HG03378 (cell line): Measurements from ENCODE around the gene TMEM92.
"Not testable (repeated sequence)": the region's sequence is repeated elsewhere in the genome, so short reads cannot be mapped to it uniquely, and the experiment has no call there.

Source experiments
- ATAC-seq: cut with Tn5 transposase; IDR thresholded peaks from one replicate; pipeline ENCODE4 v1.9.1; 2021; ENCODE audit warnings: mild to moderate bottlenecking, moderate library complexity; ENCODE audit not compliant: unreplicated experiment

Gene TMEM92

GRCh38 chr17:50273654-50274040, 619 bp upstream of the TMEM92 start:
- ATAC-seq = no peak

GRCh38 chr17:50274897-50275221, 593 bp downstream of the TMEM92 start:
- no peak for ATAC-seq

GRCh38 chr17:50275279-50275678, 1.0 kb downstream of the TMEM92 start:
- ATAC-seq = no peak

- ATAC-seq = no peak
Measured at GRCh38 chr17:50276588-50277356, 2.5 kb downstream of the TMEM92 start.

GRCh38 chr17:50277357-50277754, 3.1 kb downstream of the TMEM92 start:
- no peak for ATAC-seq

DNA sequence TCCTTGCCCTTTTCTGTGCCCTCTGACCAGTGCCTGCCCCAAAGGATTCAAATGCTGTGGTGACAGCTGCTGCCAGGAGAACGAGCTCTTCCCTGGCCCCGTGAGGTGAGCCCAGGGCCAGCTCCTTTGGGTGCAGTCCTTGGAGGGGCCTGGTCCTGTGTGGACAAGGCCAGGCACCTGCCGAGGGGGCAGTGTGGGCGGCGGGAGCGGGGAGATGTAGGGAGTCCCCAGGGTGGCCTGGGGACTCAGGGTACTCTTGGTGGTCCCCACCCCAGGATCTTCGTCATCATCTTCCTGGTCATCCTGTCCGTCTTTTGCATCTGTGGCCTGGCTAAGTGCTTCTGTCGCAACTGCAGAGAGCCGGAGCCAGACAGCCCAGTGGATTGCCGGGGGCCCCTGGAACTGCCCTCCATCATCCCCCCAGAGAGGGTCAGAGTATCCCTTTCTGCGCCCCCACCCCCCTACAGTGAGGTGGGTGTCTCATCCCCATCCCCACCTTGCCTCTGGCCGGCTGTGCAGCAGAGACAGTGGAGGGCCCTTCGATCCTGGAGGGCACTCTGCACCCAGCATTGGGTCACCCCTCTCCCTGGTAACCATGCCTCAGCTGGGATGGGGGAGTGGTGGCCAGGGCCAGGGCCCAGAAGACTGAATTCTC, 4.4 kb downstream of the TMEM92 start:
- no peak for ATAC-seq

GRCh38 chr17:50279181-50279526, 4.9 kb downstream of the TMEM92 start:
- ATAC-seq = no peak

DNA sequence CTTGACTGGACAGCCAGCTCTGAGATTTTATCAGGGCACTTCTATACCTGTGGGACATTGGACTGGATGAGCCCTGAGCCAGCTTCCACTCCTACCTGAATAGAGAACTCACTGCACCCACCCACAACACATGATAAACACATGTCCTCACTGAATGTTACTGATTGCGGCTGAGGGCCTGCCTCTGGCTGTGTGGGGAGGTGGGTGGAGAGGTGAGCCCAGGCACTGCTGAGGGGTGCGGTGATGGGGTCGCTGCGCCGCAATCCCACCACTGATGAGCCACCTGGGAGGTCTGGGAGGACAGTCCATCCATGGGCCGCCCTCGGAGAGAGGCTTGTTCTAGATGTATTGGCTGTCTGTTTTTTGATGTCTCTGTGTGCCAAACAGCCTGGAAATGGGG, 5.4 kb downstream of the TMEM92 start:
- no peak for ATAC-seq

GRCh38 chr17:50280068-50280467, 5.8 kb downstream of the TMEM92 start:
- no peak for ATAC-seq

- no peak for ATAC-seq
Measured at GRCh38 chr17:50280801-50281441, 6.7 kb downstream of the TMEM92 start.

DNA sequence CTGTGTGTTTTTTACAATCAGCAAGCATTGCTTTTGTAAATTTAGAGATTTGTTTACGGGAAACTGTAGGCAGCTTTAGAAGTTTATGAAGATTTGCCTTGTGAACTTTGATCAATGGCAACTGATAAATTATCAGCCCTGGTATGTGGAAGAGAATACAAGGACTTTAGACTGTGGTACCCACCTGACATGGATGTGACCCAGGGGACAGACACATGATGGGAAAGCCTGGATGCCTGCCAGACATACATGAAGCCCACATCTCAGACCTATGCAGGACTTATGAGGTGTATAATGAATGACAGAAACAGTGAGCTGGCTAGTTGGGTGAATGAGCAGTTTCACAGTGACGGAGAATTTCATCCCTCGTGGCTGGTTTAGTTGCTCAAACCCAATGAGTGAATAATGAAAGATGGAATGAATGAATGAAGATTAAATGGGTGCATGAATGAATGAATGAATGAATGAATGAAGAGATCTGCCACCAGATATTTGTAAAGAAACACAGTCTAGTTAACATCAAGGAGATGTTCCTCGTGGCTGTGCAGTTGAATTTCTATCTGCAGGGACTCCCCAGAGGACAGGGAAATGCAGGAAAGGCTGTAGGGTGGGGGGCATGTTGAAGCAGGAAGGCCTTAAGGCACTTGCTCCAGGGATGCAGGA, 7.6 kb downstream of the TMEM92 start:
- ATAC-seq = no peak

DNA sequence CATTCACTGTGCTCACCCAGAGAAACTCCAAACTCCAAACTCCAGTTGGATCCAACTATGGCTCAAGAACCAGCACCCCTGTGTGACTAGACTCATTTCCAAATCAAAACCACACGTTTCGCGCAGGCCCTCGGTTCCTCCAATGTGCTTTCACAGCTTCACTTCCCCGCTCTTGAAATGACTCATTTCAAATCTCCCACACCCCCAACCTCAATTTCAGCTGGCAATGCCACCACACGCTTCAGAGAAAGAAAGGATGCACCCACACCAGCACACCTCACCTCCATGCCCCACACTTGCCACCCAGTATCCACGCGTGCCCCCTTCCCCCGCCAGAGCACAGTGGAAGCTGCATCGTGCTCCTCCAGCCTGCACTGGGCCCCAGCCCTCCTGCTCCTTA, 9.0 kb downstream of the TMEM92 start:
- ATAC-seq = no peak

DNA sequence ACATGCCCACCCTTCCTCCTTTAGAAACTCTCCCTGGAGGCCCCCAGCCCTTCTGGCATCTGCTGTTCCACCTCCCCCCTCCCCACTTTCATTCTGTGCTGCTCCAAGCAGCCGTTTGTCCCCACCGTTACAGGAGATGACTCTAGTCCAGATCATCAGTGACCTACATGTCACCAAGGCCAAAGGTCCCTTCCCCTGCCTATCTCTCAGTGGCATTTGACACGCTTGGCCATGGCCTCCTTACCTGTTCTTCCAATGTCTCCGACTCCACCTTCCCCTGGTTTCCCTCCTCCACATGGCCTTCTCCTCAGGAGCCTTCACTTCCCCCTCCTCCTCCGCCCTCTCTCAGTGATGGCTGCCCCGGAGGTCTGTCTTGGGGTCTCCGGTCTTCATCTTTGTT, 9.4 kb downstream of the TMEM92 start:
- no peak for ATAC-seq

GRCh38 chr17:50285941-50286340, 11.7 kb downstream of the TMEM92 start:
- no peak for ATAC-seq

GRCh38 chr17:50287302-50287701, 13.0 kb downstream of the TMEM92 start:
- not testable (repeated sequence) for ATAC-seq

DNA sequence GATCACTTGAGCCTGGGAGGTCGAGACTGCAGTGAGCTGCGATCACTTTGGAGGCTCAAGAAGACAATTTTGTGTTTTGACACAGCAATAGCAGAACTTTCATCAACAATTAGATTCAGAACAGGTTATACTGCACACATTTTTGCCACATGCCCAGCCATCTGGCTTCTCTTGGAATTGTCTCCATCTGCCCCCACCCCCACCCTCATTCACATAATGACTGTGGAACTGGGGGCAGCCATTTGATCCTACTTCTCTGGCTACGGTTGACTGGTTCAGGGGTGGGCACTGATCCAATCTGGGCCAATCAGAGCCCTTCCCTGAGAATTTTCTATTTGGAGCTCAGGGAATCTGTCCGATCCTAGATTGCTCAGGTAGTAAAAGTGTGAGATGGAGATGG, 14.0 kb downstream of the TMEM92 start:
- no peak for ATAC-seq

GRCh38 chr17:50289278-50289677, 15.0 kb downstream of the TMEM92 start:
- no peak for ATAC-seq

DNA sequence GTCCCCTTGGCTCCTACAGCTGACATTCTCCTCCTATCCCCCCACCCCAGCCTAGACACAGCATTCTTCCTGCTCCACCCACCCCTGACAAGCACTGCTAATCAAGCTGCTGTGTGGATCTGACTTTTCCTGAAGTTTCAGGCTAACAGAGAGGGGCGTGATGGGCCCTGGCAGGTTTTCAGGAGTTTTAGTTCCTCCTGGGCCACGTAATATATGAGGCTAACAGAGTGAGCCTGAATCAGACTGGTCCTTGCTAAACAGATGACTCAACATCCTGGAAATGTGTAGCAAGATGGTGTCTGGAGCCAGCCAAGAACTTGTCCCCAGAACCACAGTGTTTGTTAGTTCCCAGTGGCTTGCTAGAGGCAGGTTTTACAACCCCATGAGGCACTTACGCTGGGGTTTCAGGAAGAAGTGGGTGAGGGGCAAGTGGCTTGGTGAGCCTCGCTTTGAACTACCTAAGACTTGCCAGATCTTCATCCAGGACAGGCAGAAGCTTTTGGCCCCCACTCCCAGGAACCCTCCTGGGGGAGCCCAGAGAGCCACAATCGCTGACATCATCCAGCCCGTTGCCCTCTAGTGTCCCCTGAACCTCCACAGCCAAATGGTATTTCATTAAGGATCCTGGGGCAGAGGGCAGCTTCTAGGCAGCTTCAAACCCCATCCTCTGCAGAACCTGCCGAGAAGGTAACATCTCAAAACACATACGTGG, 15.9 kb downstream of the TMEM92 start:
- ATAC-seq = no peak

DNA sequence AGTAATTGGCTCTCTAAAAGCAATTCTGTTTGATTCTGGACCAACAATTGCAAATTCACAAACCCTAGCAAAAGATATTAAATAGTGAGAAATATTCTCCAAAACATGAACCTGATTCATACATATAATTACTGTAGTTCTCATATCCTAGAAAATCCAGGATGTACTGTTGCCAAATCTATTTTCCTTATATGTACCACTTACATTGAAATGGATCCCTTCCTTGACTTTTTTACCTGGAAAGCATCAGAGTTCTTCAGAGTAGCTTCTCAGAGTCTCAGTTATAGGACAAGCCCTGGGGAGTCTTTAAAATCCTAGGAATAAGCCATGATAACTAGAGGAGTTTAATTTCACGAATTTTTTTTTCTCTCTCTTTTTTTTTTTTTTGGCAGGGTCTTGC, 16.7 kb downstream of the TMEM92 start:
- ATAC-seq = no peak

GRCh38 chr17:50292465-50292864, 18.2 kb downstream of the TMEM92 start:
- no peak for ATAC-seq

DNA sequence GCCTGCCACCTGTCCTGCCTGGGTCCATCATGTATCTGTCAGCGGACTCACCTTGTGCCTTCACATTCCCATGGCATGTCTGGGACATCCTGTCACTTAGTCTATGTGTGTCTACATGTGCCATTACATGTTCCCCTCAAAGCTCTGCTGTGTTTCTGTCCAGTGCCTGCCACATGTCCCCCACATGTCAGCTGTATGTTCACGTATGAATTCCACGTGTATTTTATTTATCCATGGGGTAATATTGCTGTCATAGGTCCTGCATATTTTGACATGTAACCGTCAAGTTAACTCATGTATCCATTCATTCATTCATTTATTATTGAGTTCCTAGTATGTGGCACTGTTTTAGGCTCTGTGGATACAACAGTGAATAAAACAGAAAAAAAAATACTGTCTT, 20.8 kb downstream of the TMEM92 start:
- ATAC-seq = no peak
